Hindlimb muscle (tissue), 1 donor: ENCODE measurements around the gene TNIK. TPM values are rescaled to one million over a fixed set of nuclear protein-coding genes. Genes with fewer than 3 reads are reported as not detected.
"Not testable (repeated sequence)": the region's sequence is repeated elsewhere in the genome, so short reads cannot be mapped to it uniquely, and the experiment has no call there.

Experiments
- DNase-seq: peaks from one replicate; pipeline ENCODE4 v3.0.0-alpha.2; 2013
- polyA plus RNA-seq: library from polyadenylated mRNA; unstranded; fragments of 120-200 nt; gene quantifications from one replicate; pipeline ENCODE4 v1.2.1, GENCODE V29; 2013; ENCODE audit not compliant: insufficient read length

Gene TNIK
- polyA plus RNA-seq, 1 donor: 49.1 TPM

DNA sequence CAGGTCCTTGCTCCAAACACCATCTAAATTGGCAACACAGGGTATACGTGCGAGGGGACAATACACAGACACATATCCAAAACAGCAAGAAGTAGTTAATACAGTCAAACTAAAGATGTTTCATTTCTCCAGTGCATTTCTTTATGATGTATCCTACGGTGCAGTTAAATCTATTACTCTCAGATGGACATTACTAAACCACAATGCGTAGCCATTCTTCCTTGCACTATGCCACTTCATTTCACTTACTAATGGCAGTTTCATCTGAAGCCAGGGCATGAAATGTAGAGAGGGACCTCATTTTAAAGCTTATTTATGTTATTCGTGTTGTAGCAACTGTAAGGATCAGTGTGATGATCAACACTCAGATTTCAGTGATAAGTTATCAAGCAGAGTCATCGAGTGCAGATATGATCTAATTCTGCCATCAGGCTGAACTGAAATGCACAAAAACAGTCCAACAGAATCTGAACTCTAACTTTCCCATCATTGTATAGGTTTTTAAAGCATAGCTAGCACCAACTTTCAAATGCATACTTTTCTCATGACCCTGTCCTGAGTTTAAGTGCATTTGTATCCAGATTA is 14.5 kb downstream of the TNIK start:
- no peak for DNase-seq

DNA sequence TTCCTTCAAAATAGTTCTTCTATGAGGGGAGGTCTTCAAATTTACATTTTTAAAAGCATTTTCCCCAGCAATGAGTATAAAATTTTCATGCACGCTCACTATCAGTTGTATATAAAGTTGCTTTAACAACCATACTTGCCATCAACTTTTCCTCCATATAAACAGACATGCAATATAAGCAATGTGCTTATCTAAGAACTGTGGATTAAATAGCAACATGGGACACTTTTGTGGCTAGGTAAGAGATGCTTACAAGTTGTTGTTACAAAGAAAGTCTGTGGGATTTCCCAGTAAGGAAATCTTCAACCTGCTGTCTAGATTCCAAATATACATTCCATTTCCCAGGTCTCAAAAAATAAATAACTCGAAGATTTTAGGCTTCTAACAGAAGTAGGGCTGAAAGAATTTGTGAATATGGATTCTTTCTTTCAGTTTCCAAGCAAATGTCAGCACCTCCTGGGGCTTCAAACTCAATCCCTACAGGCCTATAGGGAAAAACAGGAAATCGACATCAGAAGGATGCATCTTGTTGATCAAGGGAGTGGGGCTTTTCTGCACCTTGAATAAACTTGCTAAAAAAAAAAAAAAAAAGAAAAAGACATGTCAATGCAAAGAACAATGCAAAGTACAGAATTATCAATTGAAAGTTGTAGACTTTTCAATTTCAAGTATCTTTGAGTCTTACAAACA is 16.1 kb downstream of the TNIK start:
- no peak for DNase-seq

DNA sequence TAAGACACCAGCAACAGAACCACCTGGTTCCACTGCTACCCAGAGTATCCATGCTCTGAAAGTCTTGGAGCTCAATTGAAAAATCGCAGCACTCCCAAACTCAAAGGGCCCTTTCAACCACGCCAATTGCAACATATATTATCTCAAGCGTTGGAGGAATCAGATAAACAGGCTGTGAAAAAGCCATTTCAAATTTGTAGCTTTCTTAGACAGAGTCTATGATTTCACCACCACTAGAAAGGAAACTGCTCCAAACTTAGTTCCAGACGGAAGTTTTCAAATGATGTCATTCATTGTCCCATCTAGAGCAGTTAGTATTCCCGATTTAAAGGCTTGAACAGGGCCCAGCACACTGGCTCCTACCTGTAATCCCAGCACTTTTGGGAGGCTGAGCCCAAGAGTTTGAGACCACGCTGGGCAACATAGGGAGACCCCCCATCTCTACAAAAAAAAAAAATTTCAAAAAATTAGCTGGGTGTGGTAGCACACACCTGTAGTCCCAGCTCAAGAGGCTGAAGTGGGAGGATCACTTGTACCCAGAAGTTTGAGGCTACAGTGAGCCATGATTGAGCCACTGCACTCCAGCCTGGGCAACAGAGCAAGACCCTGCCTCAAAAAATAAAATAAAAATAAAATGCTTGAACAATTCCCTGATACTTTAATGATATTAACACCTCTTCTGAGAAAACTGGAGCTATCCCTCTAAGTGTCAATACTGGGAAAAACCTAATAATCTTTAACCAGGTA is 16.8 kb downstream of the TNIK start:
- DNase-seq: no peak

DNA sequence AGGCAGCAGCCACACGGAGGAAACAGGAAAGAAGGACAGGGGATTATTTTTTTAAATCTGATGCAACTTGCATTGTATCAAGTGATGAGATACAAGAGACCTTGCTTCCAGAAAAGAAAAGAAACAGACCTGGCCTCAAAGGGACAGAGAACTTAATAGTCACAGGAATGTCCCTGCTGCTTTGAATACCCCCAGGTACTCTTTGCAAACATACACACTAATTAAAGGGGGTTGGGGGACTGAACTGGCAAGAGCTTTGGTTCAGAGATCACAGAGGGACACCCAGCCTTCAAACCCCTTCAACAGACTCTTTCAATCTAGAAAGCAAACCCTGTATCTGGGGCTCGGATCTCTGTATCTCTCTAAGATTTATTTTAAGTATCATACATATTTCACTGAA is 18.0 kb downstream of the TNIK start:
- no peak for DNase-seq

DNA sequence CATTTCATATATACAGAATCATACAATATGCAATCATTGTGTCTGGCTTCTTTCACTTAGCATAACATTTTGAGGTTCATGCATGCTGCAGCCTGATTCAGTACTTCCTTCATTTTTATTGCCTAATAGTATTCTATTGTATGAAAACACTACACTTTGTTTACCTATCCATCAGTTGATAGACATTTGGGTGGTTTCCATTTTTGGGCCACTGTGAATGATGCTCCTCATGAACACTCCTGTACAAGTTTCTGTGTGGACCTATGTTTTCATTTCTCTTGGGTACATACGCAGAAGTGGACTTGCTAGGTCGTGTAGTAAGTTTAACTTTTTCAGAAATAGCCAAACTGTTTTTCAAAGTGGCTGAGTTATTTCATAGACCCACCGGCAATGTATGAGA is 18.8 kb downstream of the TNIK start:
- DNase-seq: no peak

DNA sequence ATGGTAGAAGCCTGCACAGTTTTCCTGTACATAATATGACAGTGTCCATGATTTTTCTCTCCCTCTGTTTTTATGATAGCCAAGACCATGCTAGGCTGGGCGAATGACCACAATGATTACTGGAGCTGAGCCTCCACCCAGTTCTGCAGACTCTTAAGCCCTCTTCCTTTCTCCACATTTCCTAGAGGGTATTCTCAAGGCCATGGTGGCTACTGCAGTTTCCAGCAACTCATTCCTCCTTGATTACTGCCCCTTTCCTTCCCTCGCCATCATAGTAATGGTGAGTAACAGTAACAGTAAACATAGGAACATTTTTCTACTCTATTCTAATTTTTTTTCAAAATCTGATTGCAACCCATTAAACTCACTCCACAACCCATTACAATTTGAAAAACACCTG is 20.2 kb downstream of the TNIK start:
- no peak for DNase-seq

DNA sequence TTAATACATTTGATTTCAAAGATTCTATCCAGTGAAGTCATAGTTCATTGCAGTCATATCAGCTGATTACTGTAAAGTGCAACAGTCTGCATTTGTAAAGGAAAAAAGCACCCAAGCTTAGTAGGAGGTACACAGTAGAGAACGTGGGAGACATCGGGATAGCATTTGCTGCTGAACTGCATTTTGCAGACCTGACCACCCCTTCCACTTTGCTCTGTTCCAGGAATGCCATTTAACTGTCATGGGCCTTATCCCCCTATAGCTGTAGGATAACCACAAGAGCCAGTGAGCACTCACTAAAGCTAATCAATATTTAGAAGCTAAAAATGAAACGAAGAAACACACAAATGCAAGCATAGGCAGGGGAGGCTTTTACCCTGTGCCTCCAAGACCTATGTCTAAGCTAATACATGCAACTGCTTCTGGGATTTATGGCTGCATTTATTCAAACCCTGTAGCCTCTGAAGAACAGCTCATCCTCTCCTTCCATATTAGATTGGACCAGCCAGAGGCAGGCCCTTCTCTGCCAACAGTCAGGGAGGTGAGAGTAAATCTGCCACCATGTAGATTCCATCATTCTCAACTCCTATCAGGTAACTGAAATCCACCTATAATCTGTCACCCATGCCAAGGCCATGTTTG is 23.0 kb downstream of the TNIK start:
- no peak for DNase-seq

DNA sequence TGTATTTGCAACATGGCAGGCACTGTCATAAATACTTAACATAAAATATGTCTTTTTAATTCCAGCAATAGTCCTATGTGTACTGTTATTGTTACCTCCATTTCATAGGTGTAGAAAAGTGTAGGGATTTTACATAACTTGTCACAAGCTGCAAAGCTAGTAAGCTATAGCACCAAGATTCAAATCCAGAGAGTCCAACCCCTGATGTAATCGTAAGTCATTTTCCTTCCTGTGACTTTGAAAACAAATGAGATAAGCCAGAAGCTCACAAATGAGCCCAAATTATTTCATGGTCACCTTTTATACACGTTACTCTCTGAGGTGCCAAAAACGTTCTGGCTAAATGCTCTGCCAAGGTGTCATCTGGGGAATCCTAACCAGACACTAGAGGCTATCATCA is 23.8 kb downstream of the TNIK start:
- DNase-seq: no peak

DNA sequence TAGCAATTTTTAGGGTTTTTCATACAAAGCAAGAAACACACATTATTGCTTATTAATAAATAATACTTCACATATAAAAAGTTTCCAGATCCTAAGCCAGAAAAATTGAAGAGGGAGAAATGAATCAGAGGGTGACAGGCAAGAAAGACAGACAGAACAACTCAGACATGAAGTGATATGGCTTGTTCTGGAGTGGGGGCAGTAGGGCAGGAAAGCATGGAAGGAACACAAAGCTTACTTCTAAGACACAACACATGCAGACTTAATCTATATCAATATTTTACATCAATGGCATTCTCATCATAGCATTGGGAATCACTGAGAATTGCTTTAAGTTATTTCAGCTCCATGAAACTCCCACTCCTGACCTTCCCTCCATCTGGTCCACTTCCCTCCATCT is 24.4 kb downstream of the TNIK start:
- no peak for DNase-seq

DNA sequence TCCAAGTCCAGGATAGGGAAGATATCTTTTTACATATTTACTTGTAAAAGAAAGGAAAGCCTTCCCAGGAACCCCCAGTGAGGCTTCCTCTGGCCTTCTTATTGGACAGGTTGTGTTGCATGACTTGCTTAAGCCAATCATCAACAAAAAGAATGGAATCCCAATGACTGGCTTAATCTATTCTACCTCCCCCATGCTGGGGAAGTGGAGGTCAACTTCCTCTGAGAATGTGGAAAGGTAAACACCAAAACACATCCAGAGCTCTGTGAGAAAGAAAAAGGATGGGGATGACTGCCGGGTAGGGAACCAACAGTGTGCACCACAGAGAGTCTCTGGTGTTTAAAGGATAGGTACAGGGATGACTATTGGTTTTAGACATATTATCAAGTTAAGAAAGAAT is 25.1 kb downstream of the TNIK start:
- DNase-seq: no peak

DNA sequence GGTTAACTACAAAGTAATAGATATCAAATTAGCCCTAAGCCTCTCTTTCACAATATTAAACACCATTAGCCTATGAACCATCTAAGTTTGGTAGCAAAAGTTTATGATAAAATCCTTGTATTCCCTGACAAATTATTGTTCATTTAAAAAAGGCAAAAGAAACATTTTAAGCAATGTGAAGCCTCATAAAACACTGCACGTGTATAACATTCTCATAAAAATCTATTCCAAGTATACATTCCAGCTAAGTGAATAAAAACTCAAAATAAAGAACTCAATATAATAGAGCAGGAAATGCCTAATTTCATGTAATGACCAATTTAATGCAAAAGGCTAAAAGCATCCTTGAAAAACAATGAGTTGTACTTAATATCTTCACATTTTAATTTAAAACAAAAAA is 27.7 kb downstream of the TNIK start:
- no peak for DNase-seq

DNA sequence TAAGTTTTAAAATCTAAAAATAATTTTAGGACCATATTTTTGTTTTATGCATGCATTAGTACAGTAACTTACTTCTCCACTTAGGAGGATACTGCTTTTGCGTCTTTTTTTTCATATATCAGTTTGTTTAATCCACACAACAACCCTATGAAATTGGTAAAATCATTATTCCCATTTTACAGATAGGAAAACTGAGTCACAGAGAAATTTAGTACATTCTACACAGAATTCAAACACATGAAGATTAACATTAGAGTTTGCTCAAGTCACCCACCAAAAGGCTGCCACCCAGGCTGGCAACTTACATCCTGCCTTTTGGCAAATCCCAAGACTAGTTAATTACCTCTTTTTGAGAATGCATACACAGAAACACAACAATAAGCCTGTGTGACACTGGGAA is 28.7 kb downstream of the TNIK start:
- no peak for DNase-seq

DNA sequence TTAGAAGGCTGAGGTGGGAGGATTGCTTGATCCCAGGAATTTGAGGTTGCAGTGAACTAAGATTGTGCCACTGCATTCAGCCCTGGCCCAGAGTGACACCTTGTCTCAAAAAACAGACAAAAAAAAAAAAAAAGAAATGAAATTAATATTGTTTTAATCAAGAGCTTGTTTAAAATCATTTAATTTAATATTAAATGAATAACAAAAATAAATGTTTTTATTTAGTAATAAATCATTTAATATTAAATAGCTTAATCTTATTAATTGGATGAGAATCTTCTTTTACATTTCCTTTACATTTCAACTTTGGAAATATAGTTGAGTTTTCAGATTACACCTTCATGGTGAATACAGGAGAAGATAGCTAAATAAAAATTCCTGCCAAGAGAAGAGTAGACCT is 29.7 kb downstream of the TNIK start:
- DNase-seq: no peak

DNA sequence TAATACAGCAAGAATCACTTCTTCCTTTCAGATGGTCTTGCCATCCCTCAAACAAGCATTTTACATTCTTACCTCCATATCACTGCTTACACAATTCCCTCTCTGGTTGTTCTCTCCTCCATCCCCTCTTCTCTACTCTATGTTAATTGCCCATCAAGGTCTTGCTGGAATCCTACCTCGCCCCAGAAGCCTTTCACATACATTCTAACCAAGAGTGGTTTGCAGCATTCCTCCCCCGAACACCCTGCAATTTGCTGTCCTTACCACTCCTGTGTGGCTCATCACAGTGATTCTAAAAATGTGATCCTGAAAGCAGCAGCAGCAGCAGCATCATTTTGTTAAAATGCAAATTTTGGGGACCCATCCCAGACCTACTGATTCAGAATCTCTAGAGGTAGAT is 30.6 kb downstream of the TNIK start:
- no peak for DNase-seq

DNA sequence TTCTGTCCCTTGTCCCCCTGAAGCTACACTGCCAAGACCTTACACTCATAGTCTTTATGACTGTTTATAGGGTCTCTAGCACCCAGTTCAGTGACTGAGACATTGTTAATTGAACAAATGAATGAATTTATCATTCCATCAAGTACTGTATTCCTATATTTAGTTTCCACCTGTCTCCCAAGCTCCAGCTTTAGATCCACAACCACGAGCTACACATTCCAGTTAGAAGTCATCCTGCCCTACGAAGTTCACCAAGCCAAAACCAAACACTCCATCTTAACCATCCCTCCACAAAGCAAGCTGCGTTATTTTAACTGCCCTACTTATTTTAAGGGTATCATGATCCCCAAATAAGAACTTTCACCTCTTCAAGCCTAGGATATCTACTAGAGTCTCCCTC is 31.3 kb downstream of the TNIK start:
- DNase-seq: no peak

DNA sequence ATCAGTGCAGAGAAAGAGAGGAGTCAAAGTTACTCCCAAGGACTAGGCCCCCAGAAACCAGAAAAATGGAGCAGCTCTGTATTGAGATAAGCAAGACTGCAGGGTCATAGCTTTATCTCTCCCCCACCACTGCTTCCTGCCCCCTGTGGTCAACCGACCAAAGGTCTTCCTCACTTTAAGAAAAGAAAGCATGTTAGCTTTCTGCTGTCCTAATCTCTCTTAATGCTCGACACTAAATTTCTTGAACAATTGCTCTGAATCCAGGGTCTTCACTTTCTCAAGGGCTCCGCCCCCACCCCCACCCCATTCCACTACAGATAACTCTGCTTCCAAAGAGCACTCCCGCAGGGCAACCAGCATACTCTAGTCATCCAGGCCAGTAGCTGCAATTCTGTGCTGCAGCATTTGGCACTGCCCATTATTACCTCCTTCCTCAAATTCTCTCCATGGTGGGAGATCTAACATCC is 31.9 kb downstream of the TNIK start:
- no peak for DNase-seq

DNA sequence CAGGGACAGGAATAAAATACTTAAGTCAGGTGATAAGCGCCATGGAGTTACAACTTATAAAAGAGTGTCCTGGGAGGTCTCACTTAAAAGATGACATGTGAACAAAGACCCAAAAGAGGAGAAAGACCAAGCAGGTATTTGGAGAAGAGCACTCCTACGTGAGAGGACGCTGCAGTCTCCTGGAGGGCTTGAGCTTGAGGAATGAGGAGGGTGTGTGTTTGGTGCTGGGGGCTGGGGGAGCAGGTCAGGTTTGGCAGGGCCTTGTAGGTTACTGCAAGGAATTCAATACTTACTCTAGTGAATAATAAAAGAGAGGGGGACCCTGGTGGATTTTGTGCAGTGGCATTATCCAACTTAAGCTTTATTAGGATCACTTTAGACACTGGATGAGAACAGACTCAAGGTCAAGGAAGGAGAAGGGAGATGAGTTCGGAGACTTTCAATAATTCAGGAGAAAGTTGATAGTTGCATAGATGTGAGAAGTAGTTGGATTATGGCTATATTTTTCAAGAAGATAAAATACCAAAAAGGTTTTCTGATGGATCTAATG is 32.4 kb downstream of the TNIK start:
- no peak for DNase-seq

DNA sequence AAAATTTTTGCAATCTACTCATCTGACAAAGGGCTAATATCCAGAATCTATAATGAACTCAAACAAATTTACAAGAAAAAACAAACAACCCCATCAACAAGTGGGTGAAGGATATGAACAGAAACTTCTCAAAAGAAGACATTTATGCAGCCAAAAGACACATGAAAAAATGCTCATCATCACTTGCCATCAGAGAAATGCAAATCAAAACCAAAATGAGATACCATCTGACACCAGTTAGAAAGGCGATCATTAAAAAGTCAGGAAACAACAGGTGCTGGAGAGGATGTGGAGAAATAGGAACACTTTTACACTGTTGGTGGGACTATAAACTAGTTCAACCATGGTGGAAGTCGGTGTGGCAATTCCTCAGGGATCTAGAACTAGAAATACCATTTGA is 36.1 kb downstream of the TNIK start:
- DNase-seq: not testable (repeated sequence)

DNA sequence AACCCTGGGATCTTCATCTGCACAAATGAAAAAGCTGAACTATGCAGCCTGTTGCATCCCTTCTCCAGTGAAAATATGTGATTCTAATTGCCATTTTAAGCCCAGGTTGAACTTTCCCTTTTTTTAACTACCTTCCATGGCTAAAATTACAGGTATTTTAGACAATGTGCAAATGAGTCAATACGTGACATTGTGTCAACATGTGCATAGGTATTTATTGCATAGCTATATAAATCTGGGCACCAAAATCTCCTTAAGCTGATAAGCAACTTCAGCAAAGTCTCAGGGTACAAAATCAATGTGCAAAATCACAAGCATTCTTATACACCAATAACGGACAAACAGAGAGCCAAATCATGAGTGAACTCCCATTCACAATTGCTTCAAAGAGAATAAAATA is 37.4 kb downstream of the TNIK start:
- not testable (repeated sequence) for DNase-seq

DNA sequence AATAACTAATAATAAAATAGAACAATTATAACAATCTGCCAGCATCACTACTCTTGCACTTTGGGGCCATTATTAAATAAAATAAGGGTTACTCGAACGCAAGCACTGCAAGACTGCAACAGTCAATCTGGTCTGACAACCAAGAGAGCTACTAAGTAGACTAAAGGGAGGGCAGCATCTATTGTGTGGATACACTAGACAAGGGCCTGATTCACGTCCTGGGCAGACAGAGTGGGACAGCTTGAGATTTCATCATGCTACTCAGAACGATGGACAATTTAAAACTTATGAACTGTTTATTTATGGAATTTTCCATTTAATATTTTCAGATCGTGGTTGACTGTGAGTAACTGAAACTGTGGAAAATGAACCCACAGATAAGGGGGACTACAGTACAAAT is 39.5 kb downstream of the TNIK start:
- no peak for DNase-seq

DNA sequence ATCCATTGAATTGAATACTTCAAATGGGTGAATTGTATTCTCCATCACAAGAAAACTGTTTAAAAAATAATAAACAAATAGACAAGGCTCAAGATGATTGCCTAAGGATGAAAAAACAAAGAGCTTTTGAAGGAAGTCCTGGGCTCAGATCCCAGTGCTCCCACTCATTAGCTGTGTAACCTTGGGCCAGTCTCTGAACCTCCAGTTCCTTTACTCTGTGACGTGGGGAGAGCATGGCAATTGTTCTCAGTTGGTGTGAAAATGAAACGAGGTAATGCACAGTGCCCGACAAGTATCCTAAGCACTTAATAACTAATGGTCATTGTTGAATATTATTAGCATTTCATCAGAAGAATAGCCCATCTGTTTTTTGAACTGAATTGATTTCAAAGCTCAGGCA is 40.7 kb downstream of the TNIK start:
- no peak for DNase-seq

DNA sequence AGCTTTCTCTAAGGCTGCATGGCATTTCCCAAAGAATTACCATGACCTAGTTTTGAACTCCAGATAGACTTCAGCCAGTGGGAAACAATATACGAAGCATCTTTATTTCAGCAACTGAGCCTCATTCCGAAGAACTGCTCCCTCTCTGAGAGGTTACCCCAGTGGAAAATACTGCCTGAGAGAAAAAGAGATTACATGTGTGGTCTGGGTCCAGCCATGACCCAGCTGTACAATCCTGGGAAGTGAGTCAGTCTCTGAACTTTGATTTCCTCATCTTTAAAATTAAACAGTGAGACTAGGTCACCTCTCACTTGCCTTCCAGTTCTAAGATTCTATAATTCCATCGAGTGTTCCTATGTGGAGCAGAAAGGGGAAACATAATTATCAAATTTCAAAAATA is 42.4 kb downstream of the TNIK start:
- DNase-seq: no peak

DNA sequence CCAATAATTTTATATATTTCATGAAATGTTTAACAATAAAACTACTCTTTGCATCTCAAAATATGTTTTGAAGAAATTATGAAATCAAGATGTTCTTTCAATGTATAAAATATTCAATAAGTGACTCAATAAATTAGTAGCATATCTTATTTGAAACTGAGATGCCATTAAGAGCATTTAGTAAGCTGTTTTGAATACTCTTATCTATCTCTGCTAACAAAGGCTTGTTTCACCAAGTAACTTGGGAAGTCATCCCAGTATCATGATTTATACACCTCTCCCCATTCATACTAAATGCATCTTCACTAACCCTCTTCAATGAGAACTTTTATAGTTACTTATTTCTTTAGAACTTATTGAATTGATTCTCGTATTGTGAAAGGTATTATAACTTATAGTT is 43.1 kb downstream of the TNIK start:
- DNase-seq: no peak
